Activated CD8-positive, alpha-beta T cell treated with anti-CD3 and anti-CD28 coated beads for 36 hours (primary cell): ENCODE measurements around the gene GRPEL1. TPM values are rescaled to one million over a fixed set of nuclear protein-coding genes. Genes with fewer than 3 reads are reported as not detected.

Experiments
- ATAC-seq: fragments of 200-7000 bp; cut with Tn5 transposase; one replicate; pipeline ENCODE4 v1.10.0; 2021; ENCODE audit warnings: mild to moderate bottlenecking, moderate library complexity
- CTCF ChIA-PET: fragments of 350-600 bp; sonication (Branson Sonifier 250); formaldehyde crosslinking; loops from one replicate; lab custom pipeline; 2021; ENCODE audit warnings: antibody characterized with exemption; lab: Charles Lee
- POLR2A ChIA-PET: fragments of 350-600 bp; sonication (Branson Sonifier 250); formaldehyde crosslinking; loops from one replicate; lab custom pipeline; 2021; ENCODE audit warnings: antibody characterized with exemption; lab: Charles Lee
- DNase-seq: peaks from one replicate; pipeline ENCODE4 v3.0.0-alpha.2; 2020
- H3K27ac Mint-ChIP-seq: one replicate; pipeline ENCODE4 v1.8.0; 2021; ENCODE audit warnings: mild to moderate bottlenecking, mixed read lengths
- H3K27me3 Mint-ChIP-seq: one replicate; pipeline ENCODE4 v1.8.0; 2021; ENCODE audit warnings: mixed read lengths
- H3K36me3 Mint-ChIP-seq: one replicate; pipeline ENCODE4 v1.8.0; 2021; ENCODE audit warnings: low read depth, mixed read lengths
- H3K4me1 Mint-ChIP-seq: one replicate; pipeline ENCODE4 v1.8.0; 2021; ENCODE audit warnings: low read depth, mixed read lengths
- H3K4me3 Mint-ChIP-seq: one replicate; pipeline ENCODE4 v1.8.0; 2021; ENCODE audit warnings: mild to moderate bottlenecking, moderate library complexity, mixed read lengths
- H3K9me3 Mint-ChIP-seq: one replicate; pipeline ENCODE4 v1.8.0; 2021; ENCODE audit warnings: mixed read lengths
- intact Hi-C: fragments of 100-400 bp; cut with micrococcal nuclease; formaldehyde crosslinking; loops from one replicate; pipeline ENCODE4 v1.10.0; 2022
- total RNA-seq, 2 experiments: library from RNA; stranded (reverse); gene quantifications; one replicate each; pipeline ENCODE4 v1.2.3, GENCODE V29; 2021
- TF ChIP-seq, protein P1 (sequence below): fragments of 200-600 bp; IDR thresholded peaks from one replicate; pipeline ENCODE4 v1.8.0; 2022; ENCODE audit warnings: antibody characterized with exemption, mild to moderate bottlenecking

GRPEL1 gene
- total RNA-seq, 2 experiments from 2014 or later = 82.4 to 84.5 TPM

DNA sequence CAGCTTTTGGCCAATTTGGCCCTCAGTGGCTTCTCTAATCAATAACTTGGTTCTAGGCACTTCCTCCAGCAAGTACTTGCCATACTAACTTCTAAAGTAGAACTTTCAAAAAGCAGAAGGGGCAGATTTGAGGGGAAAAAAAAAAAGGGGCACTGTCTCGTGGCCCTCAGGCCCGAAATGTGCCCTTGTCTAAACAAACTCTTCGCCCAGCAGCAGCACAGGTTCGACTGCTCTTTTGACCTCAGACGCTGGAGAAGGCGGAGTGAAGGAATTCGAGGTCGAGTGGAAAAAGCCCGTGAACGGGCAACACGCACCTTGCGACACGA lies 775 bp downstream of the GRPEL1 start:
- DNase-seq (no peak), ATAC-seq (no peak)
- H3K27ac Mint-ChIP-seq = peak overlapping the region; percentile 92
- POLR2A ChIA-PET = interaction anchor here (0.8 to 7.3 kb wide), 21 partner anchors 8 to 845 kb away, joined by 3 to 123 read pairs (median 4); partner anchors contain the start of genes BLOC1S4 and TADA2B
- CTCF ChIA-PET = interaction anchor here (1.1 to 5.1 kb wide), 10 partner anchors 9 to 349 kb away, joined by 3 to 92 read pairs (median 6); partner anchors contain the start of genes TADA2B and TBC1D14
- TF ChIP-seq, protein P1, sequence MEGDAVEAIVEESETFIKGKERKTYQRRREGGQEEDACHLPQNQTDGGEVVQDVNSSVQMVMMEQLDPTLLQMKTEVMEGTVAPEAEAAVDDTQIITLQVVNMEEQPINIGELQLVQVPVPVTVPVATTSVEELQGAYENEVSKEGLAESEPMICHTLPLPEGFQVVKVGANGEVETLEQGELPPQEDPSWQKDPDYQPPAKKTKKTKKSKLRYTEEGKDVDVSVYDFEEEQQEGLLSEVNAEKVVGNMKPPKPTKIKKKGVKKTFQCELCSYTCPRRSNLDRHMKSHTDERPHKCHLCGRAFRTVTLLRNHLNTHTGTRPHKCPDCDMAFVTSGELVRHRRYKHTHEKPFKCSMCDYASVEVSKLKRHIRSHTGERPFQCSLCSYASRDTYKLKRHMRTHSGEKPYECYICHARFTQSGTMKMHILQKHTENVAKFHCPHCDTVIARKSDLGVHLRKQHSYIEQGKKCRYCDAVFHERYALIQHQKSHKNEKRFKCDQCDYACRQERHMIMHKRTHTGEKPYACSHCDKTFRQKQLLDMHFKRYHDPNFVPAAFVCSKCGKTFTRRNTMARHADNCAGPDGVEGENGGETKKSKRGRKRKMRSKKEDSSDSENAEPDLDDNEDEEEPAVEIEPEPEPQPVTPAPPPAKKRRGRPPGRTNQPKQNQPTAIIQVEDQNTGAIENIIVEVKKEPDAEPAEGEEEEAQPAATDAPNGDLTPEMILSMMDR = no peak
- intact Hi-C loops = loop anchor here (5.0 kb wide), 1 partner anchor 150 kb away; no protein-coding TSS in a partner anchor
- H3K27me3 Mint-ChIP-seq = peaks cover 1% of the 10 kb centered on the region
- H3K4me1 Mint-ChIP-seq = peaks cover 42% of the 10 kb centered on the region
- H3K4me3 Mint-ChIP-seq = peak overlapping the region; percentile 91
- H3K9me3 Mint-ChIP-seq = no peaks in the 10 kb centered on the region
- peaks cover 44% of the 10 kb centered on the region for H3K36me3 Mint-ChIP-seq

- Mint-ChIP-seq H3K9me3 (no peaks in the 10 kb centered on the region), H3K4me1 (peaks cover 42% of the 10 kb centered on the region), H3K27me3 (peaks cover 1% of the 10 kb centered on the region), H3K36me3 (peaks cover 48% of the 10 kb centered on the region), H3K4me3 (peak overlapping the region; percentile 91), H3K27ac (peak overlapping the region; percentile 92)
- DNase-seq (no peak), ATAC-seq (no peak)
- intact Hi-C loops = loop anchor here (5.0 kb wide), 1 partner anchor 149 kb away; no protein-coding TSS in a partner anchor
- TF ChIP-seq, protein P1 = no peak
- POLR2A ChIA-PET = interaction anchor here (0.7 to 7.3 kb wide), 11 partner anchors 8 to 350 kb away, joined by 3 to 123 read pairs (median 6); partner anchors contain the start of genes BLOC1S4 and TADA2B
- CTCF ChIA-PET = interaction anchor here (1.1 to 4.9 kb wide), 8 partner anchors 8 to 92 kb away, joined by 3 to 92 read pairs (median 5); partner anchors contain the start of gene TADA2B
Observed at GRCh38 chr4:7066493-7066892, 1.4 kb downstream of the GRPEL1 start.

DNA sequence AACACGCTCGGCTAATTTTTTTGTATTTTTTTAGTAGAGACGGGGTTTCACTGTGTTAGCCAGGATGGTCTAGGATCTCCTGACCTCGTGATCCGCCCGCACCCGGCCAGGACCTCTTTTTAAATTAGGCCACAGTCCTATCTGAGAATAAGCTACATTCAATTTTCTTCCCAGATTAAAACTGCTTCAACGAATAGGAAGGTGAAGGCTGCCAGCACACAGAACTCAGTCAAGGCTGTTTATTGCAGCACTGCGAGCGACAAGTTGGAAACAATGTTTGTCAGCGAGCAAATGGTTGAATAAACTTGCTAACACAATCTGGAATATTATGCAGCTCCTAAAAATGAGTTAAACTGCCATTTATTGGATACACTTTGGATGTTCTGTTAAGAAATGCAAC lies 1.9 kb downstream of the GRPEL1 start:
- ChIA-PET CTCF (interaction anchor here (0.8 to 4.9 kb wide), 7 partner anchors 8 to 364 kb away, joined by 3 to 92 read pairs (median 4); partner anchors contain the start of gene TADA2B), POLR2A (interaction anchor here (0.7 to 7.3 kb wide), 11 partner anchors 7 to 350 kb away, joined by 3 to 123 read pairs (median 6); partner anchors contain the start of genes BLOC1S4 and TADA2B)
- intact Hi-C loops = loop anchor here (5.0 kb wide), 1 partner anchor 149 kb away; no protein-coding TSS in a partner anchor
- peak overlapping the region; percentile 91 for H3K4me3 Mint-ChIP-seq
- TF ChIP-seq, protein P1 = no peak
- peaks cover 52% of the 10 kb centered on the region for H3K36me3 Mint-ChIP-seq
- DNase-seq (no peak), ATAC-seq (no peak)
- H3K27ac Mint-ChIP-seq = peak overlapping the region; percentile 55
- peaks cover 42% of the 10 kb centered on the region for H3K4me1 Mint-ChIP-seq
- peaks cover 1% of the 10 kb centered on the region for H3K27me3 Mint-ChIP-seq
- H3K9me3 Mint-ChIP-seq = no peaks in the 10 kb centered on the region

DNA sequence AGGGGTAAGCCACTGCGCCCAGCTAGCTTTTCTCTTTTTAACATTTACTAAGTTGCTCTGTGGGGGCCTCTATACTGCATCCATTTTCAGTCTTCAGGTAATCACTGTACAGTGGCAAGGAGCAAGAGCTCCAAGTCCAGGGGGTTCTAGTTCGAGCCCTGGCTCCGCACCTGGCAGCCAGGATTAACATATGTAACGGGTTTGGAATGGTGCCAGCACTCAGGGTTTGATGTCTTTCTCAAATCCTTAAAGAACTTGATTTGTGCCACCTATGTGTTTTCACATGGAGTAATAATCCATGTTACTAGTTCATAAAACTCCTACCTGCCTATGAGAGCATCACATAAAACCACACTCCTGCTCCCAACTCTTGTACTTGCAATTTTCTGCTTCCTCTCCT lies 4.5 kb downstream of the GRPEL1 start:
- peak overlapping the region; percentile 66 for H3K27ac Mint-ChIP-seq
- no peak overlapping the region for H3K4me3 Mint-ChIP-seq
- ATAC-seq (no peak), DNase-seq (no peak)
- intact Hi-C loops = no loop called here
- ChIA-PET POLR2A (interaction anchor here (0.7 to 10.2 kb wide), 5 partner anchors 8 to 100 kb away, joined by 3 to 67 read pairs (median 3); partner anchors contain the start of gene TADA2B), CTCF (interaction anchor here (1.2 kb wide), 1 partner anchor 20 kb away, joined by 3 read pairs; the partner anchor contains the start of gene TADA2B)
- no peaks in the 10 kb centered on the region for H3K9me3 Mint-ChIP-seq
- H3K36me3 Mint-ChIP-seq = peaks cover 68% of the 10 kb centered on the region
- no peaks in the 10 kb centered on the region for H3K27me3 Mint-ChIP-seq
- TF ChIP-seq, protein P1 = no peak
- peaks cover 40% of the 10 kb centered on the region for H3K4me1 Mint-ChIP-seq

GRCh38 chr4:7062816-7063215 lies 5.0 kb downstream of the GRPEL1 start:
- no peaks in the 10 kb centered on the region for H3K27me3 Mint-ChIP-seq
- DNase-seq (no peak), ATAC-seq (no peak)
- TF ChIP-seq, protein P1 = no peak
- peak overlapping the region; percentile 66 for H3K27ac Mint-ChIP-seq
- H3K9me3 Mint-ChIP-seq = no peaks in the 10 kb centered on the region
- peaks cover 42% of the 10 kb centered on the region for H3K4me1 Mint-ChIP-seq
- intact Hi-C loops = no loop called here
- H3K4me3 Mint-ChIP-seq = no peak overlapping the region
- ChIA-PET POLR2A (interaction anchor here (0.7 to 10.2 kb wide), 5 partner anchors 8 to 99 kb away, joined by 3 to 67 read pairs (median 3); partner anchors contain the start of gene TADA2B), CTCF (interaction anchor here (1.0 to 2.1 kb wide), 3 partner anchors 8 to 120 kb away, joined by 3 to 9 read pairs (median 6); partner anchors contain the start of gene TADA2B)
- peaks cover 68% of the 10 kb centered on the region for H3K36me3 Mint-ChIP-seq
